ENCODE results near the gene SRI. TPM values are rescaled to one million over a fixed set of nuclear protein-coding genes. Genes with fewer than 3 reads are reported as not detected.

Gene SRI
- 104 and 115 TPM in 2 replicates for total RNA-seq

GRCh38 chr7:88219781-88220747, at the start of gene SRI:
TSS of gene SRI (minus strand) at chr7:88220038. CDS start at chr7:88220026, 12 bp downstream.

Other genes with a start within 250 kb of the SRI start
- 0.13 TPM in 1 of 2 replicates, not detected in the other for gene STEAP4, start 86.9 kb upstream of the SRI start, total RNA-seq